ENCODE data around the gene LYPD1.
"Not testable (repeated sequence)": the region's sequence is repeated elsewhere in the genome, so short reads cannot be mapped to it uniquely, and the experiment has no call there.

The LYPD1 gene, protein sequence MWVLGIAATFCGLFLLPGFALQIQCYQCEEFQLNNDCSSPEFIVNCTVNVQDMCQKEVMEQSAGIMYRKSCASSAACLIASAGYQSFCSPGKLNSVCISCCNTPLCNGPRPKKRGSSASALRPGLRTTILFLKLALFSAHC

DNA sequence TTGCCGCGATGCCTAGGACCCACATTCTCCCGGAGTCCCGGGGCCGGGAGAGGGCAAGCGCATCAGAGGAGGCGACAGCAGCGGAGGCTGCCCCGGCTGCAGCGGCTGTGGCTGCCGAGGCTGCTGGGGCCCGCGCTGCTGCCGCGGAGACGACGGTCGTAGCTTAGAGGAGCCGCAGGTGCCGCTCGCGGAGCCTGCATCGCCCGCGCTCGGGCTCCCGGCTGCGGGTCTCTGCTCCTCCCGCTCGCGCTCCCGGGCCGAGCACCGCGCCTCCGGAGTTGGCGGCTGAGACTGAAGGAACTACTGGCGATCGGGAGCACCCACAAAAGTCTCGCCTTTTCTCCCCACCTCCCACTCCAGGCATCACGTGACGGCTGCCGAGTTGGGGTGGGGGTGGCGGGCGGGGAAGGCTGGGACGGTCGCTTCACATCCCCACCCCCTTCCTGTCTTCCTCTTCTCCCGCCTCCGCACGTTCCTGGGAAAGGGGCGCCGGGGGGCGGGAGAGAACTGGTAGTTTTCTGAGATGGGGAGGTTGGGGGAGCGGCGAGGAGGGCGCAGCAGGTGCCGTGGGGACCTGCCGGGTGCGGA lies at the start of gene LYPD1:
Gene LYPD1, minus strand, starts transcription at position 298 of the 588 bp plus-strand sequence. Its CDS starts 273 bp downstream, at position 25.
- no peak for DNase-seq (ENCODE audit: low read depth)

DNA sequence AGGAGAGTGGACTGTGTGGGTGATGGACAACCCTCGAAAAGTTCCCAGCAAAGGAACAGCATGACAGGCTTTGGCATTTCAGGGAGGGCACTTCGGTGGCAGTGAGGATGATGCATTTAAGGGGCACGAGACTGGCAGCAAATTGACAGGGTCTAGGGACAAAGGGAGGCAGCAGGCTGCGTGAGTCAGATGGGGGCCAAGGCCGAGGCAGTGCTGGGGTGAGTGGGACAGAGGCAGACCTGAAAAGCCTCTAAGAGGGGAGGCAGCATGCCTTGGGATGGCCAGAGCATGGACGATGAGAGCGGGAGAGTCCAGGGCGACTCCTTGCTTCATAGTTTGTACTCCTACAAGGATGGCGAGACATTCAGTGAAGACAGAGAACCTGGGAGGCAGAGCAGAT lies 49.5 kb upstream of the LYPD1 start:
- DNase-seq (ENCODE audit: low read depth): no peak

DNA sequence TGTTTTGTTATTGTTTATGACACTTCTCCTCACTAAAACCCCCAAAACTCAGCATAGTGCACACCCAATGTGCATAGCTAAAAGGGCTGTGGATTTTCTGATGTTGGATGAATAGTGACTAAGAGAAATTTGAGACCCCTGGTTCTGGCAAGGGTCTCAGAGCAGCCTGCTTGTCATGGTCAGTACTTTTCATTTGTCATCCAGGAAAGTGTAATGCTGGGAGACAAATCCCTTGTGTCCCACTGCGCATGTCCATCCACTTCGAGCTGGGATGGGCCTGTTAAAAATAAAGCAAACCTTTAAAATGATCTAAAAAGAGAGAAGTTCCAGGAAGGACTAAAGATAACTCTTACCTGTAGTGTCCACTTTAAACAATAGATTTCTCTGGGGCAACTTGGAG lies 46.9 kb upstream of the LYPD1 start:
- DNase-seq (ENCODE audit: low read depth): no peak

DNA sequence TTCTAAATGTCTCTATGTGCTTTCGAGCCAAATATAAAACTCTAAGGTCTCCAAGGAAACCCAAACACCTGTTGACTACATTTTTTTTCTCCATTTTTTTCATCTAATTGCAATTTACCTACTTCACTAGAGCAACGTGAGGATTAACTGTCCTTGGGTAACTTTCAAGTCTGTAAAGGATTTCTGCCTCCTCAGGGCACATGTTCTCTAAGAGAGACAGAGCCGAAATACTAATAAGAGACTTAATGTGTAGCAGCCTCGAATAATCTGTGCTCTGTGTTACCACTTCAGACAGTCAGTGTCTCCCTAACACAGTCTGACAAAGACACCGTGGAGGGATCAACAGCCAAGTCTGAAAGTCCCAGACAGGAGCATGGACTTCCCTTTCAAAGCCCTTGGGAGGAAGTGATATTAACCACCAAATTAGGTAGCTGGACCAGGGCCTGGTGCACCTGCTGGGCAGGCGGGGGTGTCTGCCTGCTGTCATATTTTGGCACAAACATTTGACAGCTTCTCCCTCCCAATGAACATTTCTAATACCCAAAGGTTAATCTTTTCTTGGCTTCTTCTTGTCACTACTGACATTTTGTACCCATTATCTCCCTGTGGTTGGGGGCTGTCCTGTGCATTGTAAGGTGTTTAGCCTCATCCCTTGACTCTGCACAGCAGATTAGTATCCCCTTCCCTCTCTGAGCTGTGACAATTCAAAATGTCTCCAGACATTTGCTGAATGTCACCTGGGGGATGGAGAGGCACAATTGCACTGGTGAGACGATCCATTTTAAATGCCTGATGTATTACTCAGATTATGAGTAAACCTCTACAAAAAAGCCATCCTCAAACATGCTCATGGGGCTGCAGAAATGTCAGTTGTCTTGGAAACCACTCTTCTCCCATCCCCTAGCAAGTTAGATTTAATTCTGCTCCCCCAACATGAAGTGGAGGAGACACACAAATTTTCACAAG lies 45.7 kb upstream of the LYPD1 start:
- DNase-seq (ENCODE audit: low read depth): no peak

DNA sequence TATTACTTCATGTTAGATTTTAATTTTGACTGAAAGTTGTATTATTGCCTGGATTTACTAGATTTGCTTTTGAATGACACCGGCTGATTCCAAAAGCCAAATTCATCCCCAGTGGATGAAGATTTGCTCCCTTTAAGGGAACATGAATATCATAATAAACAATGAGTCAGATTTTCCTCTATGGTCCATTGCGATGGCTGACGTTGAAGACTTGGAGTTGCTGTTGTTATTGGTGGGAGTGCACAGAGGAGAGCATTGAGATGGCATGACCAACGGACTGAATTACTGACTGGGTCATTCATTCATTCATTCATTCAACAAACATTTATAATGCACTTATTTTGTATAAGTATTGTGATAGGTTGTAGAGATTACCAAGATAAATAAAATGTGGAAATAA lies 33.4 kb upstream of the LYPD1 start:
- DNase-seq (ENCODE audit: low read depth): no peak

DNA sequence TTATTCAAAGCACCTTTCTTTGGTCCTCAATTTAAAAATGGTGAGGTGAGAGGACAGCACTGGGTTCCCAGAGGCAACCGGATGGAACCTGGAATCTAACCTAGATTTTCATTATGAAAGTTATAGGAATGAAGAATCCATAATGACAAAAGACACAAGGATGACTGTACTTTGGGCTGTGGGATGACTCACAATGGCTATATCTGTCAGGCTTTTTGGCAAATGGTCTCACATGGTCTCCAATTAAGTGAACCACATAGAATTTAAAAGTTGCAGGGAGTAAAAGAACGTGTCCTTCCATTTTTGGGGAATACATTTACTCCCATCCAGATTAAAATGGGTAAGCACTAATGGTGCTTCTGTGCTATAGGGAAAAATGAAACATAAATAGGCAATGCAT lies 31.8 kb upstream of the LYPD1 start:
- DNase-seq (ENCODE audit: low read depth): no peak

DNA sequence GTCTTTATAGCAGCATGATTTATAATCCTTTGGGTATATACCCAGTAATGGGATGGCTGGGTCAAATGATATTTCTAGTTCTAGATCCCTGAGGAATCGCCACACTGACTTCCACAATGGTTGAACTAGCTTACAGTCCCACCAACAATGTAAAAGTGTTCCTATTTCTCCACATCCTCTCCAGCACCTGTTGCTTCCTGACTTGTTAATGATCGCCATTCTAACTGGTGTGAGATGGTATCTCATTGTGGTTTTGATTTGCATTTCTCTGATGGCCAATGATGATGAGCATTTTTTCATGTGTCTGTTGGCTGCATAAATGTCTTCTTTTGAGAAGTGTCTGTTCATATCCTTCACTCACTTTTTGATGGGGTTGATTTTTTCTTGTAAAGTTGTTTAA lies 29.8 kb upstream of the LYPD1 start:
- DNase-seq (ENCODE audit: low read depth): not testable (repeated sequence)

DNA sequence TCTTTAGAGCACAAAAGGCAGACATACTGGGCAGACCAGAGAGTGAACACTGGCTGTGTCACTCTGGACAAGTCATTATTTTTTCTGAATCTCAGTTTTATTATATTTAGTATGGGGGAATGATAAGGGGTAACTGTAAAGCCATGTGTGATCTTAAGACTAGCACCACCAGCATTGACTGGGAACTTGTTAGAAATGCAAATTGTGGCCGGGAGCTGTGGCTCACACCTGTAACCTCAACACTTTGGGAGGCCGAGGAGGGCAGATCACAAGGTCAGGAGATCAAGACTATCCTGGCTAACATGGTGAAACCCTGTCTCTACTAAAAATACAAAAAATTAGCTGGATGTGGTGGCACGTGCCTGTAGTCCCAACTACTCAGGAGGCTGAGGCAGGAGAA lies 28.3 kb upstream of the LYPD1 start:
- not testable (repeated sequence) for DNase-seq (ENCODE audit: low read depth)

DNA sequence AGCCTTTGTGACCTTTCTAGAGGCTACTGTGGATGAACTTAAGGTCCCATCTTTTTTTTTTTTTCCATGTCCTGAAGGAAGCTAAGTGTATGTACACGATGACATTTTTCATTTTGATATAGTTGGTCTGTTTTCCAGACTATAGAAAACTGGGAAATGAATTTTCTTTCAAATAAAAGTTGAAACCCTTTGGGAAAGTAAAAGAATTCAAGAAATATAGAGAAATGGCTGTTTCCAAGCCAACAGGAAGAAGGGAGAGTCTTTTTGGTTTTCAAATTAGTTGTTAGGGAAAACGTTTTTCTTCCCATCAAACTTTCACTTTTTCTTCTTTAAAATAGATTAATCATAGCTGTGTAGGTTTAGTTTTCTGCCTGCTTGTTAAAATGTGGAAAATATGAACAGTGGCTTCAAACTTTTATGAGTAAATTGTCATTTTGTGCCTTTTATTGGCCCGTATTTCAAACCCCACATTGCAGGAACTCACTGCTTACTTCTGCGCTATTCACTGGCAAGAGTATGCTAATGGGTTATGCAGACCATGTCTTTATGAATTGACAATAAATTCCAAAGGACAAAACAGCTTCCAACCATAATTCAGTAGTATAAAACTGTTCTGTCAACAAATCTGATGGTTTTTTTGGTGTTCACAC lies 27.7 kb upstream of the LYPD1 start:
- DNase-seq (ENCODE audit: low read depth): no peak

DNA sequence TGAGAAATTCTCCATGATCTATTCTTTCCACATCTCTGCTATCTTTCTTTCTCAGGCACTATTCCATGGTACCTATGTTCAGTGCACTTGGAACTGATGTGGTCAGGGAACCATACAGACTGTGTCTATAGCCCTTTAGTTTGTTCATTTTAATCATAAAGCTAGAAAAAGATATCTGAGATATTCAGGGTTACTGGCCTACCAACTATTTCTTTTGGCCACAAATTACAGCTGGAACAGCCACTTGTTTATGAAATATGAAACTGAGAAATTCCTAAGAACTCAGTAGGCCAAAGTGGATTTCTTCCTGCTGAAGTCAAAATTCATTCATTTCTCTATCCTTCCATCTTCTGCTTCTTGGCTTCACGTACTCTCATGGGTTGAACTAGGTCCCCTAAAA lies 22.8 kb upstream of the LYPD1 start:
- no peak for DNase-seq (ENCODE audit: low read depth)

DNA sequence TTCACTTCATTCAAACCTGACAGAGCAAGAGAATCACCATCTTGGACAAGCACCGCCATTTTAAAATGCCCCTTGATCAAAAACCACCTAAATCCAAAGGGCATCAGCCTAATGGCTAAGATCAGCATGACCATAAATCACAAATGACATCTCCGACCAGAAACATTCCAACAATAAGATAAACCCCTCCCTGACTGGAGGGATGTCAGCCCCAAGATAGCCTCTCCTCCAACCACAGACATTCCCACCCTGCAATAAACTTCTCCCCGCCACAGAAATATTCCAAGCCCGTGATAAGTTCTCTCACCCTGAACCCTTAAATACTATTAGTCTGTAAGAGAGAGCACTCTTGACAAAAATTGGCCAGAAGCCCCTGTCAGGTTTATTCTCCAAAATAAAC lies 21.6 kb upstream of the LYPD1 start:
- DNase-seq (ENCODE audit: low read depth): no peak

DNA sequence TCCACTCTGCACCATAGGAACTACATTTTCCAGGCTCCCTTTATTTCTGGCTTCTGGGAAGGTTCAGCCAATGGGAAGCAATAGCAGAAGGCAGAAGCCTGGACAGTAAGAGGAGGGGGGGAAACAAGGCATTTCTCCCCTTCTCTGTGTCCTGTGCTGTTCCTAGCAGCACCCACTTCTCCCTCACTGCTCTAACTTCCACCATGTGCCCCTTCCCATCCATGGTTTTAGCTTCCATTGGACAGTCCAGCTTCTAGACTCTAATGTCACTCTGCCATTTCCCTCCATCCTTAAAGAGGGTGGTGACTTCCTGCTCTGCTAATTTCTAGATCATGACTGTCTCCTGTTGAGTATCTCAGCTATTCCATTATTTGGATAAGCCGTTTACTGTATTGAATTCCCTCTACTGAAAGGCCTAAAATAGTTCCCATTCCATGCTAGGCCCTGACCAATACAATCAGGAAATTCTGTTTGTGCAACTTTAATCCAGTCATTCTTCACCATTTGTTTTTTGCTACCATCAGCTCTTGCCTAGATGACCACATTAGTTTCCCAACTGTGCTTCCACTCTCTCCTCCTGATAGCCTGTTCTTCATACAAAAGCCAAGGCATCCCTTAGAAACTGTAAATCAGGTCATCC lies 20.8 kb upstream of the LYPD1 start:
- DNase-seq (ENCODE audit: low read depth): no peak

DNA sequence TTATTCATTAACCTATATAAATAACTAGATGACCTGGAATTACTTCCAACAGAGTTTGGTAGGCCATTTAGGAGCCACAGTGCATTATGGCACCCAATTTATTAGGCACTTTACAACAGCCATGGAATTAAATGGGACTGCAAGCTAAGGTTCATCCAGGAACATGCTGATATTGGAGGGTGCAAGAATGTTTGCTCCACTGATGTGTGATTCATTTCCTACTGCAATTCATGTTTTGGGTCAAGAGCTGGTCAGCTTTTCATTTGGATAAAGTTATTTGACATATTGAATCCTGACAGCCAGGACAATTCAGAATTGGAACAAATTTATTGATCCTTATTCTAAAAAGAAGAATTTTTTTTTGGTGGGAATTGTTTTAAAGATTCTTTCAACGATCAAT lies 11.8 kb upstream of the LYPD1 start:
- no peak for DNase-seq (ENCODE audit: low read depth)

DNA sequence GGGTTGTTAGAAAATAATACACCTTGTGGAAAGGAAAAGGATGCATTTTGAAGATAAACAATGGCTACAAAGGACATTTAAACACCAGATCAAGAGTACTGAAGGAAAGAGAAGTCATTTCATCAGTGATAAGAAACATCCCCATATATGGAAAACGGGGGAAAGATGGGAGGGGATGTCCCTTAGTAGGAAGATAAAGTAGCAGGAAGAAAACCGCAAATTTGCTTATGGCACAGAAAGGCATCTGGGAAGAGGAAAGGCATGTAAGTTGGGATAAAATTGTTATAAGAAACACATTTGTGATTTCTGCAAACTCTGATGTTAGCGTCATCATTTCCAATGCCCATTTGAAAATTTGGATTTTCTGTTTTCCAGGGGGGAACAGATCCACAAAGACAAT lies 10.5 kb upstream of the LYPD1 start:
- no peak for DNase-seq (ENCODE audit: low read depth)

DNA sequence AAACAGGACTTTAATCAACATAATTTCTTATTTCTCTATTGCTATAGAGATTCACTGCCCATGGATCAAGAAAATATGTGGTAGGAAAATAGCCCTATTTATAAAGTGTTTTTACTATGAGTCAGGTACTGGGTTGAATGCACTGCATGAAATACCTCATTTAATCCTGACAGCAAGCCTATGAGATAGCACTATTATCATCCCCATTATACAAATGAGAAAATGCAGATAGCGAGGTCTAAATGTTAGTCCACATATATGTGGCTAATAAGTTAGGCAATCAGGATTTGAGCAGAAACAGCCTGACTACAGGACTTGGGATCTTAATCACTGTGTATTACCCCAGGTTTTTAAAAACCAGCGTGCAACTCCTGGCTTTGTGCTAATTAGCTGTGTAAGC lies 8.5 kb upstream of the LYPD1 start:
- DNase-seq (ENCODE audit: low read depth): no peak

DNA sequence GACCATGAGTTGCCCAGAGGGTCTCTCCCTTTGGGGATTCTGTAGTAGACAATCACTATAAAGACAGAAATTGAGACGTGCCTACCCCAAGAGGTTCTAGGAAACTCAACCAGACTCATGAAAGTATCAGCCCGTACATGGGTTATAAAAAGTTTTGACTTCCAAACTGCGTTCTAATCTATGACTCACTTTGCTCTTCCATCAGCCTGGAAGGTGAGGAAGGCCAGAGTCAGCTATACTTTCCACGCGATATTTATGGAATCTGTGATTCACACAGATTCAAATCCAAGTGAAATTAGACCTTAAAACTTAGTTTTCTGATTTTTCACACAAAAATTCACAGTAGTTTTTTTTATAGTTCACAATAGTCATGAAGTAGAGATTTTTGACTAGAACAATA lies 7.7 kb upstream of the LYPD1 start:
- DNase-seq (ENCODE audit: low read depth): no peak

DNA sequence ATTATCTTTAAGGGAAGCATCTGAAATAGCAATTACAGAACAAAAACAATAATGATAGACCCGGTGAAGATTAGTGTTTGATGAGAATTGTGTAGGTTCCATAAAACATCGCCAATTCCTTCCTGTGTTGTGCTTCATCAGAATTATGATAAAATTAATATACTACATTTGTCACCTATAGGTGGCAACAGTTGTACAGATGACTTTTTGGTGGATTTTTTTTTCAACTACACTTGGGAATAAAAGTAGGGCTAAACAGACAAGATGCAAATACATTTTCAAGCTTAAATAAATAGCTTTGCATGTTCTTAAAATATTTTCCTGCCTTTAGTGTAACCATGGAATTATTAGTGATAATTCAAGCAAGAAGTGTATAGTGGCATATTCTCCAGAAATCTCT lies 7.0 kb upstream of the LYPD1 start:
- DNase-seq (ENCODE audit: low read depth): no peak

DNA sequence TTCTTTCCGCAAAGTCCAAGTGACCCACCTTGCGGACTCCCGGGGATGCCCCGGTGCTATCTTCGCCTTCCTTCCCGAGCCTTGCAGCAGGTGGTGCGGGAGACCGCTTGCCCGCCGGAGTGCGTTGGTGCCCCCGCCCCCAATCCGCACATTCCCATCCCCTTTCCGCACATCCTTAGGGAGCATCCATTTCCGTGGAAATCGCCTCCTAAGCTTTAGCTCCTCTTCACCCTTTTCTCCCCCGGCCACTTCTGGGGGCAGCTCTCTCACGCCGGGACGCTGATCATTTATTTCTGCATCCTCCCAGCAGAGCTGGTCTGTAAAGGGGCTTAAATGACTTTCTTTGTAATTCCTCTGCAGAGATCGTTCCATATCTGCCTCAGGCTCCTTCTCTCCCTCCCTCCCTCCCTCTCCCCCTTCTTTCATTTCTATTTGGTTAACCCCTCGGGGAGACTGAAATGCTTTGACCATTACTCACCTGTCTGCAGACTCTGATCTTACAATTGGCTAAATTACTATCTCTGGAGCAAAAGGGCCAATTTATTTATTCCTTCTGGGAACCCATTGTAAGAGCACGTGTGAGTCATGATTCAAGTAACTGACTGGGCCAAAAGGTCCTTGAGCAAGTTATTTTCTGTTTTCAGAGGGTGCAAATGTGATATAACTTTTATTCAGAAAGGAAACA lies 1.3 kb upstream of the LYPD1 start:
- DNase-seq (ENCODE audit: low read depth): no peak

DNA sequence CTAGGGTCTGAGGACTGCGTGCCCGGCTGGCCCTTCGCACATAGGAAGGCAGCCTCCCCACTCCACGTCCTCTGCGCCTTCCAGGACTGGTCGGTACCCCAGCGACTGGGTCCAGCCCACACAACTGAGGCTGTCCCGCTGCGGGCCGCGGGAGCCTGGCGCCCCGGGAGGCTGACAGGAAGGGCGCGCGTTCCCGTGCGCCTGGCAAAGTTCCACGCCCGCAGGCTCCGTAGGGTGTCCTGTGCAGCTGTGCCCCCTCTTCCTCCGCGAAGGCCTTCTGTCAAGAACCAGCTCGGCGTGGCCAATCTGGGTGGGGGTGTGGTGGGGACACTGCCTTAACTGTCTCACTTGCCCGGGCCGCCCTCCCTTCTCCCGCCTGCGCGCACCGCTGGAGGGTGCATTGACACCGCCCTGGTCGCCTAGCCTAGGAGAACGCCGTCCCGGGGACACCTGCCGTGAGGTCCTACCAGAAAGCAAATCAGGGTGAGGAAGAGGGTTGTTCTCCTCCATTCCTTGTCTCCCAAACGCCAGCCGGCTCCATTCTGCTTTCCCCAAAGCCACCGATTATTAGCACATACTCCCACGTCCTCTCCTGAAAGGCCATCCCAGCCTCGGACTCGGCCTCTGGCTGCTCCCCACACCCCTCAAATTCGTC lies 618 bp upstream of the LYPD1 start:
- DNase-seq (ENCODE audit: low read depth): no peak

DNA sequence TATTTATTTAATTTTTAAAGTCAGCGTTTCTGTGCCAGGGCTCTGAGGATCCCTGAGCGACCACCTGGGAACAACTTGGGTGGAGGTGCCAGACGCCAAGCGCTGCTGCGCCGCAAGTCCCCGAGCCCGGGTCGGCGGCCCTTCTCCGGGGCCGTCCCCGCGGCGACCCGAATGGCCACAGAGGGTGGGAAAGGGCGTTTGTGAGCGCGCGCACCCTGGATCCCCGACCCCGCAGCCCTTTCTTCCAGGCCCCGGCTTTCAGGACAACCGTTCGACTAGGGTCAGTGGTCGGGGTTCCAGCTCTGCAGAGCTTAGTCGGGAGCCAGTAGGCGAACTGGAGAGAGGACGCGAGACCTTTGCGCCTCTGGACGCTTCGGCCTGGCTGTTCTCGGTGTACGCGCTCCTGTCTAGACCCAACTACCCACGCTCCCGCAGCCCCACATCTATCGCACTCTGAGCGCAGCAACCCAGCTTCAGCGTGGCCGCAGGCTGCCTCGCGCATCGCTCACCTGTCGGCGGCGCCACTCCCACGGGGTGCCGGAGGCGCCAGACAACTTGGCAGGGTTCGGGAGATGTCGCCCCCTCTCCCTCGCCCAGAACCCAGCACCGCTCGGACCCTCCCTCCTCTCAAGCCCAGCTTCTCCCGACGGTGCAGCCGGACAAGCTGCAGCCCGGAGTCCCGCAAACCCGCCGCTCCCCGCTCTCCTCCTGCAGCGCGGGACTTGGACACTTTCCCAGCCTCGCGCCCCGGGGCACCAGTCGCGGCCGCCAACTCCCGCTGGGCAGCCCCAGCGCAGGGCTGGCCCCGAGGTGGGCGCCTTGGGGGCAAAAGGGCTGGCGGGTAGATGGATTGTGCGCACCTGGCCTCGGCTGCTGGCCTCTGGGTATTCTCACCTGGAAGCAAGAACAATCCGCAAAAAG lies 758 bp downstream of the LYPD1 start:
- DNase-seq (ENCODE audit: low read depth): no peak
